GM10847 (cell line): ENCODE measurements around the gene CISH.

Experiments used
- POLR2A ChIP-seq: IDR thresholded peaks from 2 replicates; pipeline ENCODE4 v1.6.1; 2011; ENCODE audit not compliant: insufficient read length; ENCODE audit errors: extremely low read depth

The CISH gene

GRCh38 chr3:50580683-50581458, 30.7 kb downstream of the CISH start:
- no peak for TF ChIP-seq POLR2A

- no peak for TF ChIP-seq POLR2A
Measured at GRCh38 chr3:50577348-50577747, 34.2 kb downstream of the CISH start.

- no peak for TF ChIP-seq POLR2A
Measured at GRCh38 chr3:50575372-50575771, 36.2 kb downstream of the CISH start.

- TF ChIP-seq POLR2A, result no peak
Measured at GRCh38 chr3:50574444-50574831, 37.1 kb downstream of the CISH start.

- TF ChIP-seq POLR2A, result no peak
Measured at GRCh38 chr3:50573566-50574443, 37.8 kb downstream of the CISH start.

- no peak for TF ChIP-seq POLR2A
Measured at GRCh38 chr3:50572801-50573371, 38.7 kb downstream of the CISH start.

- TF ChIP-seq POLR2A, result no peak
Measured at GRCh38 chr3:50572158-50572557, 39.4 kb downstream of the CISH start.

- no peak for TF ChIP-seq POLR2A
Measured at GRCh38 chr3:50571486-50571885, 40.1 kb downstream of the CISH start.

- no peak for TF ChIP-seq POLR2A
Measured at GRCh38 chr3:50570508-50571279, 40.9 kb downstream of the CISH start.

- peak; percentile 36 for TF ChIP-seq POLR2A
Measured at GRCh38 chr3:50568947-50569749, 42.4 kb downstream of the CISH start, which contains the start of gene HEMK1. Gene HEMK1 (plus strand): TSS chr3:50569522. CDS start chr3:50571105, 1,583 bp downstream.

- peak; percentile 42 for TF ChIP-seq POLR2A
Measured at GRCh38 chr3:50567386-50568167, 44.0 kb downstream of the CISH start, which contains the start of gene C3orf18. Gene C3orf18 (minus strand): TSS chr3:50567747. CDS start chr3:50565699, 2,048 bp downstream.

- TF ChIP-seq POLR2A, result no peak
Measured at GRCh38 chr3:50567011-50567385, 44.6 kb downstream of the CISH start.

- no peak for TF ChIP-seq POLR2A
Measured at GRCh38 chr3:50564321-50564720, 47.3 kb downstream of the CISH start.
